Measurements from ENCODE around the gene TXNDC5.

DNA sequence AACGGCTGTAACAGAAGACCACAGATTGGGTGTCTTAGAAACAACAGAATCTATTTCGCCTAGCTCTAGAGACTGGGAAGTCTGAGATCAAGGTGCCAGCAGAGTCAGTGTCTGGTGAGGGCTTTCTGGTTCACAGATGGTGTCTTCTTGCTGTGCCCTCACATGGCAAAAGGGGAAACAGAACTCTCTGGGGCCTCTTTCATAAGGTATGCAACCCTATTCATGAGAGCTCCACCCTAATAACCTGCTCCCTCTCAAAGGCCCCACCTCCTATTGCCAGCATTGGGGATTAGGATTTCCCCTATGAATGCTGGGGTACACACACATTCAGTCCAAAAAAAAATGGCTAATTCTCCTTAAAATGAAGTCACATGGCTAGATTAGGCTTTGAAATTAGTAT lies 10.0 kb downstream of the TXNDC5 start:
- TF ChIP-seq, protein P1, sequence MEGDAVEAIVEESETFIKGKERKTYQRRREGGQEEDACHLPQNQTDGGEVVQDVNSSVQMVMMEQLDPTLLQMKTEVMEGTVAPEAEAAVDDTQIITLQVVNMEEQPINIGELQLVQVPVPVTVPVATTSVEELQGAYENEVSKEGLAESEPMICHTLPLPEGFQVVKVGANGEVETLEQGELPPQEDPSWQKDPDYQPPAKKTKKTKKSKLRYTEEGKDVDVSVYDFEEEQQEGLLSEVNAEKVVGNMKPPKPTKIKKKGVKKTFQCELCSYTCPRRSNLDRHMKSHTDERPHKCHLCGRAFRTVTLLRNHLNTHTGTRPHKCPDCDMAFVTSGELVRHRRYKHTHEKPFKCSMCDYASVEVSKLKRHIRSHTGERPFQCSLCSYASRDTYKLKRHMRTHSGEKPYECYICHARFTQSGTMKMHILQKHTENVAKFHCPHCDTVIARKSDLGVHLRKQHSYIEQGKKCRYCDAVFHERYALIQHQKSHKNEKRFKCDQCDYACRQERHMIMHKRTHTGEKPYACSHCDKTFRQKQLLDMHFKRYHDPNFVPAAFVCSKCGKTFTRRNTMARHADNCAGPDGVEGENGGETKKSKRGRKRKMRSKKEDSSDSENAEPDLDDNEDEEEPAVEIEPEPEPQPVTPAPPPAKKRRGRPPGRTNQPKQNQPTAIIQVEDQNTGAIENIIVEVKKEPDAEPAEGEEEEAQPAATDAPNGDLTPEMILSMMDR (IDR thresholded peaks at IDR 0.05) = no peak
- TF ChIP-seq POLR2A (IDR thresholded peaks at IDR 0.05) (no peak), POLR2AphosphoS5 (IDR thresholded peaks at IDR 0.05) (no peak)
